PC-3 (cell line): Measurements from ENCODE around the gene ZSWIM7. TPM values are rescaled to one million over a fixed set of nuclear protein-coding genes. Genes with fewer than 3 reads are reported as not detected.

Experiments
- ATAC-seq: fragments of 200-7000 bp; cut with Tn5 transposase; 2 replicates; pipeline ENCODE4 v1.9.1; 2020; ENCODE audit warnings: mild to moderate bottlenecking, moderate library complexity
- BruUV-seq: library from RNA; stranded (reverse); fragments of 400-500 nt; replicated peaks from 2 replicates; lab custom pipeline; 2021; lab: Mats Ljungman, UMichigan
- CTCF ChIA-PET: fragments of 300-600 bp; sonication (Branson Sonifier 250); formaldehyde crosslinking; loops from one replicate; lab custom pipeline; 2022; ENCODE audit warnings: antibody characterized with exemption; lab: Charles Lee
- POLR2A ChIA-PET: fragments of 300-600 bp; sonication (Branson Sonifier 250); formaldehyde crosslinking; loops from one replicate; lab custom pipeline; 2022; ENCODE audit warnings: antibody characterized with exemption; ENCODE audit not compliant: unreplicated experiment; lab: Charles Lee
- DNase-seq: peaks from one replicate; pipeline ENCODE4 v3.0.0-alpha.2; 2015
- H2AFZ ChIP-seq: fragments of 300-600 bp; sonication (generic); 2 replicates; pipeline ENCODE4 v1.6.0; 2016; ENCODE audit warnings: antibody characterized with exemption, low read length
- H3F3A ChIP-seq: fragments of 300-600 bp; sonication (generic); one replicate; pipeline ENCODE4 v1.6.0; 2017; ENCODE audit warnings: antibody characterized with exemption, low read length, control low read depth, mild to moderate bottlenecking; ENCODE audit not compliant: unreplicated experiment
- H3K27ac ChIP-seq: fragments of 300-600 bp; sonication (generic); 2 replicates; pipeline ENCODE4 v1.5.1; 2016; ENCODE audit warnings: mild to moderate bottlenecking, low read length
- H3K27me3 ChIP-seq: fragments of 300-600 bp; sonication (generic); 2 replicates; pipeline ENCODE4 v1.6.1; 2016; ENCODE audit warnings: low read length, mixed read lengths
- H3K36me3 ChIP-seq: fragments of 300-600 bp; sonication (generic); 2 replicates; pipeline ENCODE4 v1.6.1; 2016; ENCODE audit warnings: low read depth, mixed run types, low read length, mixed read lengths
- H3K4me1 ChIP-seq: fragments of 300-600 bp; sonication (generic); 2 replicates; pipeline ENCODE4 v1.5.1; 2016; ENCODE audit warnings: low read length; ENCODE audit not compliant: insufficient read depth
- H3K4me2 ChIP-seq: fragments of 300-600 bp; sonication (generic); 2 replicates; pipeline ENCODE4 v1.6.0; 2016; ENCODE audit warnings: low read length
- H3K4me3 ChIP-seq: fragments of 300-600 bp; sonication (generic); 2 replicates; pipeline ENCODE4 v1.5.1; 2016; ENCODE audit warnings: mild to moderate bottlenecking, low read length, mixed read lengths
- H3K79me2 ChIP-seq: fragments of 300-600 bp; sonication (generic); 2 replicates; pipeline ENCODE4 v1.6.1; 2017; ENCODE audit warnings: low read length, mixed read lengths
- H3K9ac ChIP-seq: fragments of 300-600 bp; sonication (generic); 2 replicates; pipeline ENCODE4 v1.6.0; 2016; ENCODE audit warnings: mild to moderate bottlenecking, low read length
- H3K9me2 ChIP-seq: fragments of 300-600 bp; sonication (generic); replicated peaks from 2 replicates; pipeline ENCODE4 v1.6.1; 2016; ENCODE audit warnings: mixed run types, low read length, mixed read lengths
- H3K9me3 ChIP-seq: fragments of 300-600 bp; sonication (generic); 2 replicates; pipeline ENCODE4 v1.6.1; 2016; ENCODE audit warnings: low read length, mixed read lengths
- H4K20me1 ChIP-seq: fragments of 300-600 bp; sonication (generic); 2 replicates; pipeline ENCODE4 v1.6.1; 2016; ENCODE audit warnings: low read length, mixed read lengths
- EZH2 ChIP-seq: fragments of 300-600 bp; sonication (generic); IDR thresholded peaks from one replicate; pipeline ENCODE4 v1.6.1; 2017; ENCODE audit warnings: antibody characterized with exemption, mild to moderate bottlenecking, low read length; ENCODE audit not compliant: unreplicated experiment
- EZH2phosphoT487 ChIP-seq: fragments of 300-600 bp; sonication (generic); IDR thresholded peaks from 2 replicates; pipeline ENCODE4 v1.6.1; 2018; ENCODE audit warnings: mild to moderate bottlenecking, antibody characterized with exemption, low read length, borderline replicate concordance
- intact Hi-C: fragments of 100-400 bp; cut with micrococcal nuclease; formaldehyde crosslinking; loops from 2 replicates; pipeline ENCODE4 v1.9.0; 2023
- total RNA-seq: library from RNA; depleted of rRNA; stranded (reverse); fragments of >200 nt; gene quantifications from 2 replicates; pipeline ENCODE4 v1.2.3, GENCODE V29; 2014
- TF ChIP-seq, protein P1 (sequence below): fragments of 300-600 bp; sonication (generic); conservative IDR thresholded peaks from 2 replicates; pipeline ENCODE4 v1.5.1; 2017; ENCODE audit warnings: antibody characterized with exemption, low read depth, mild to moderate bottlenecking, low read length

The ZSWIM7 gene
- total RNA-seq, 1 experiment from 2014 or later, result 97.6 TPM

- TF ChIP-seq EZH2 (no peak), EZH2phosphoT487 (no peak)
- TF ChIP-seq, protein P1, sequence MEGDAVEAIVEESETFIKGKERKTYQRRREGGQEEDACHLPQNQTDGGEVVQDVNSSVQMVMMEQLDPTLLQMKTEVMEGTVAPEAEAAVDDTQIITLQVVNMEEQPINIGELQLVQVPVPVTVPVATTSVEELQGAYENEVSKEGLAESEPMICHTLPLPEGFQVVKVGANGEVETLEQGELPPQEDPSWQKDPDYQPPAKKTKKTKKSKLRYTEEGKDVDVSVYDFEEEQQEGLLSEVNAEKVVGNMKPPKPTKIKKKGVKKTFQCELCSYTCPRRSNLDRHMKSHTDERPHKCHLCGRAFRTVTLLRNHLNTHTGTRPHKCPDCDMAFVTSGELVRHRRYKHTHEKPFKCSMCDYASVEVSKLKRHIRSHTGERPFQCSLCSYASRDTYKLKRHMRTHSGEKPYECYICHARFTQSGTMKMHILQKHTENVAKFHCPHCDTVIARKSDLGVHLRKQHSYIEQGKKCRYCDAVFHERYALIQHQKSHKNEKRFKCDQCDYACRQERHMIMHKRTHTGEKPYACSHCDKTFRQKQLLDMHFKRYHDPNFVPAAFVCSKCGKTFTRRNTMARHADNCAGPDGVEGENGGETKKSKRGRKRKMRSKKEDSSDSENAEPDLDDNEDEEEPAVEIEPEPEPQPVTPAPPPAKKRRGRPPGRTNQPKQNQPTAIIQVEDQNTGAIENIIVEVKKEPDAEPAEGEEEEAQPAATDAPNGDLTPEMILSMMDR, result no peak
- Histone ChIP-seq H3K4me3 (no peak overlapping the region), H2AFZ (no peak overlapping the region), H3K4me1 (peaks cover 64% of the 10 kb centered on the region), H3K4me2 (no peak overlapping the region), H3K79me2 (peaks cover 95% of the 10 kb centered on the region), H3K9me3 (no peaks in the 10 kb centered on the region), H3F3A (peaks cover 7% of the 10 kb centered on the region), H3K27ac (0 out of 2 replicates have a peak overlapping the region, but pooled peaks have one; percentile 94), H3K9ac (no peak overlapping the region), H3K36me3 (peaks cover 28% of the 10 kb centered on the region), H4K20me1 (no peaks in the 10 kb centered on the region), H3K9me2 (no peaks in the 10 kb centered on the region), H3K27me3 (no peaks in the 10 kb centered on the region)
- intact Hi-C loops, result no loop called here
- ATAC-seq (no peak), DNase-seq (no peak)
- CTCF ChIA-PET, result no interaction called here
- BruUV-seq, result no TSS peak
- POLR2A ChIA-PET, result no interaction called here
Observed at GRCh38 chr17:15967706-15968399, 31.7 kb downstream of the ZSWIM7 start.

- ChIA-PET POLR2A (no interaction called here), CTCF (interaction anchor here (1.1 kb wide), 1 partner anchor 116 kb away, joined by 3 read pairs; no protein-coding TSS in a partner anchor)
- ATAC-seq (peak; percentile 48), DNase-seq (peak; percentile 63)
- Histone ChIP-seq H3K4me3 (peak overlapping the region; percentile 7; the same call in 1 of the 2 replicates), H3K79me2 (peaks cover 95% of the 10 kb centered on the region), H2AFZ (no peak overlapping the region), H3K9me3 (no peaks in the 10 kb centered on the region), H3K27me3 (no peaks in the 10 kb centered on the region), H3F3A (peaks cover 13% of the 10 kb centered on the region), H3K36me3 (peaks cover 26% of the 10 kb centered on the region), H3K27ac (peak overlapping the region; percentile 94), H4K20me1 (no peaks in the 10 kb centered on the region), H3K9ac (peak overlapping the region; percentile 56), H3K4me1 (peaks cover 56% of the 10 kb centered on the region), H3K9me2 (no peaks in the 10 kb centered on the region), H3K4me2 (peak overlapping the region; percentile 74)
- BruUV-seq, result no TSS peak
- no peak for TF ChIP-seq EZH2phosphoT487
- TF ChIP-seq, protein P1, result no peak
- no peak for TF ChIP-seq EZH2
- intact Hi-C loops, result loop anchor here (1.0 kb wide), 2 partner anchors 20 to 24 kb away; no protein-coding TSS in a partner anchor
Observed at GRCh38 chr17:15966879-15967248, 32.6 kb downstream of the ZSWIM7 start.
